Muscle layer of duodenum (tissue), 2 donors: Measurements from ENCODE around the gene TARBP1.

Experiments used
- H3K27ac ChIP-seq: one replicate; pipeline ENCODE4 v1.7.0; 2013; ENCODE audit warnings: mild to moderate bottlenecking, low read length
- H3K27me3 ChIP-seq: one replicate; pipeline ENCODE4 v1.7.0; 2013; ENCODE audit warnings: low read depth, mild to moderate bottlenecking, control low read depth, low read length
- H3K36me3 ChIP-seq, 2 donors: one replicate each; pipeline ENCODE4 v1.7.0; 2013; ENCODE audit warnings: low read length in 2 of 2, control low read depth in 1 of 2, mild to moderate bottlenecking in 1 of 2; ENCODE audit not compliant: insufficient read depth in 2 of 2, control insufficient read depth in 1 of 2
- H3K4me1 ChIP-seq, 2 donors: one replicate each; pipeline ENCODE4 v1.7.0; 2013; ENCODE audit warnings: low read length in 2 of 2, mild to moderate bottlenecking in 2 of 2, control low read depth in 1 of 2, moderate library complexity in 1 of 2; ENCODE audit not compliant: insufficient read depth in 2 of 2, control insufficient read depth in 1 of 2
- H3K4me3 ChIP-seq, 2 donors: one replicate each; pipeline ENCODE4 v1.7.0; 2013; ENCODE audit warnings: low read length in 2 of 2, low read depth in 1 of 2, mild to moderate bottlenecking in 1 of 2
- H3K9me3 ChIP-seq, 2 donors: one replicate each; pipeline ENCODE4 v1.7.0; 2013; ENCODE audit warnings: low read length in 2 of 2, control low read depth in 1 of 2, mild to moderate bottlenecking in 1 of 2; ENCODE audit not compliant: control insufficient read depth in 1 of 2
- donor health status: healthy.

TARBP1 gene

DNA sequence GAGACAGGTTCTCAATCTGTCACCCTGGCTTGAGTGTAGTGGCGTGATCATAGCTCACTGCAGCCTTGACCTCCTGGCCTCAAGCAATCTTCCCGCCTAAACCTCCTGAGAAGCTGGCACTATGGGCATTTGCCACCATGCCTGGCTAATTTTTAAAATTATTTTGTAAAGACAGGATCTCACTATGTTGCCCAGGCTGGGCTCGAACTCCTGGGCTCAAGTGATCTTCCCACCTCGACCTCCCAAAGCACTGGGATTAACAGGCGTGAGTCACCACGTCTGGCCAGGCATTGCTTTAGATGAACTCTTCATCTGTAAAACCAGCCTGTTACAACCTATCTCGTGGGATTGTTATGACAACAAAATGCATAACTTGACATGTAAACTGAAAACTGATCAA is 103.3 kb downstream of the TARBP1 start:
- Histone ChIP-seq H3K27ac (no peak overlapping the region), H3K9me3 (no peaks in the 10 kb centered on the region), H3K4me3 (no peak overlapping the region), H3K4me1 (peaks cover 6 to 21% of the 10 kb centered on the region in 2 donors), H3K36me3 (peaks cover 19 to 36% of the 10 kb centered on the region in 2 donors), H3K27me3 (no peaks in the 10 kb centered on the region)

DNA sequence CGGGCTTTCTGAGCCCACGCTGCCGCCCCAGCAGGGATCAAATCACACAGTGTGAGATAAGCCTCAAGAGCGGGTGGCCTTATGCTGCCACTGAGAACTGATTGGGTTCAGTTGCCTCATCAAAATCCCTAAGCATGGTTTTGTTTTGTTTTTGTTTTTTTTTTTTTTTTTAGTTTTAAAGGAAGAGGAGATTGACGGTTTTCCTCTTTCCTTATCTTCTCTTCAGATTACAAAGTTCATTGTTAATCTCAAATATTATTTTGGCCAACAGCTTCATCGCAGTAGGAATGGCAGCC is 105.1 kb downstream of the TARBP1 start:
- Histone ChIP-seq H3K4me3 (peak overlapping the region; percentile 87 to 95), H3K9me3 (no peaks in the 10 kb centered on the region), H3K27ac (peak overlapping the region; percentile 97)

GRCh38 chr1:234373064-234373958 is 105.7 kb downstream of the TARBP1 start, which contains the start of gene COA6:
COA6 (plus strand) TSS chr1:234373456; CDS start chr1:234373467, 11 bp downstream.
- Histone ChIP-seq H3K27me3 (no peaks in the 10 kb centered on the region), H3K36me3 (peaks cover 19 to 24% of the 10 kb centered on the region in 2 donors), H3K9me3 (no peaks in the 10 kb centered on the region), H3K4me3 (peak within 1 kb of the TSS; percentile 87 to 95), H3K4me1 (peaks cover 6 to 21% of the 10 kb centered on the region in 2 donors), H3K27ac (peak within 1 kb of the TSS; percentile 97)

More for the DNA sequence above, 105.1 kb downstream of the TARBP1 start:
- Histone ChIP-seq H3K36me3 (peaks cover 19 to 24% of the 10 kb centered on the region in 2 donors), H3K27me3 (no peaks in the 10 kb centered on the region), H3K4me1 (peaks cover 6 to 21% of the 10 kb centered on the region in 2 donors)

DNA sequence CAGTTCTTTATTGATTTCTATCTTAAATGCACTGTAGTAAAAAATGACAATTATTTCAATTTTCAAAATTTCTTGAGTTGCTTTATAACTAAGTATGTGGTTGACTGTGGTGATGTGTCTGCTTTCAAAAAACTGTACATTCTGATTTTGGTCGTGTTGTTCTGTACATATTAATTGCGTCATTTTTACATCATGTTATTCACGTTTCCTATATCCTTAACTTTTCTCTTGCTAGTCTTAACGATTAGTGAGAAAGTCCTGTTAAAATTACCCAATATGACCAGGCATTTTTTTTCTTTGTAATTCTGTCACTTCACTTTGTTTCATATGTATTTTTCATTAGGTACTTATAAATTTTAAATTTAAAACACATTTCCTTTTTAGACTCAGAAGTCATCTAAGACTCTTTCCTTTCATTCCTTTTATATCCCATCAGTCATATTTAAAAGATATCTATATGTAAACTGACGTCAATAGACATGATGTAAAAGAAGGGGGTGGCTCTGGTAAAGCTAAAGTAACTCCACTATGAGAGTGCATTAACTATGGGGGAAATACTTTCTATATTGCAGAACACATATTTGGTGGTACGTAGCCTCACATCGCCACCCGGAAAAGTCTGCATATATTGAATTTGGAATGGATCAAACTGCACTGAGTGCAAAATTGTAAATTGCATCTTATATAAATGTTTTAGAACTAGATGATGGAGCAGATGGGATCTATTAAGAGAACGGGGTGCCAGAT is 106.8 kb downstream of the TARBP1 start:
- Histone ChIP-seq H3K4me1 (peaks cover 6 to 21% of the 10 kb centered on the region in 2 donors), H3K27me3 (no peaks in the 10 kb centered on the region), H3K36me3 (peaks cover 9 to 15% of the 10 kb centered on the region in 2 donors), H3K4me3 (peak overlapping the region; percentile 87 to 95), H3K9me3 (no peaks in the 10 kb centered on the region), H3K27ac (peak overlapping the region; percentile 97)

- Histone ChIP-seq H3K4me1 (peaks cover 6 to 21% of the 10 kb centered on the region in 2 donors), H3K27ac (no peak overlapping the region), H3K9me3 (no peaks in the 10 kb centered on the region), H3K36me3 (peaks cover 5 to 11% of the 10 kb centered on the region in 2 donors), H3K27me3 (no peaks in the 10 kb centered on the region), H3K4me3 (no peak overlapping the region)
Measured at GRCh38 chr1:234371414-234371813, 107.6 kb downstream of the TARBP1 start.

DNA sequence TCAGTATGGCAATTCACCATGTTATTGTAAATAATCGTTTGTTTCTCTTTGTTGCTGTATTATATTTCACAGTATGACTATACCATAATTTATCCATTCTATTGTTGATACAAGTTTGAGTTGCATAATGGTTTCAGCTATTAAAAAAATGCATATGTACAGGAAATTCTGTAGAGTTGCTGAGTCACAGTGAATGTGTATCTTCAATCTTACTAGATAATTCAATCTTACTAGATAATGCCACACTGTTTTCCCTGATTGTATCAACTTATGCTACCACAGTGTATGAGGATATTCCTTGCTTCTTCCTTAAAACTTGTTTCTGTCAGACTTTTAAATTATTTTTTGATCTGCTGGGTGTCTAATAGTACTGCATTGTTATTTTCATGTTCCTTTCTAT is 109.2 kb downstream of the TARBP1 start:
- H3K9me3 ChIP-seq, result no peaks in the 10 kb centered on the region
- peaks cover 6 to 15% of the 10 kb centered on the region in 2 donors for H3K4me1 ChIP-seq
- H3K27me3 ChIP-seq, result no peaks in the 10 kb centered on the region
- H3K36me3 ChIP-seq, result peaks cover 0 to 3% of the 10 kb centered on the region in 2 donors
- H3K4me3 ChIP-seq, result no peak overlapping the region
- H3K27ac ChIP-seq, result no peak overlapping the region

DNA sequence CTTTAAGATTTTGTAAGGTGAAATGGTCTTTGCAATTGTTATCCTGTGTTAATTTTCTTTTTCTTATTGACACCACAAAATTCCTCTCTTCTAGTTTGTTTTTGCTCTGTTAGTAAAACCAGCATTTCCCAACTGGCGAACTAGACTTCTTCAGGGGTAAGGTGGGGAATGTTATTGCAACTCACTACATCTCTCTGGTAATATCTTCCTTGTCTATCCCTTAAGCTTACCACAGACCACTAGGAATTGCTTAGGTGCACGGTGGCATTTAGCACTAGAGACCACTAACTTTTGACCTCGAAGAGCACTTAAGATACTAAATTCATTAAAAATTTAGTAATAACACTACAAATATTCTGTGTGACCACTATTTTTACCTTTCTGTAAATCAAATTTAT is 109.9 kb downstream of the TARBP1 start:
- H3K27ac ChIP-seq, result no peak overlapping the region
- peaks cover 0 to 7% of the 10 kb centered on the region in 2 donors for H3K4me1 ChIP-seq
- peaks cover 0 to 3% of the 10 kb centered on the region in 2 donors for H3K36me3 ChIP-seq
- no peak overlapping the region for H3K4me3 ChIP-seq
- H3K27me3 ChIP-seq, result no peaks in the 10 kb centered on the region
- no peaks in the 10 kb centered on the region for H3K9me3 ChIP-seq

GRCh38 chr1:234368320-234369032 is 110.5 kb downstream of the TARBP1 start:
- Histone ChIP-seq H3K4me1 (peaks cover 0 to 6% of the 10 kb centered on the region in 2 donors), H3K27ac (no peak overlapping the region), H3K4me3 (no peak overlapping the region), H3K9me3 (no peaks in the 10 kb centered on the region), H3K27me3 (no peaks in the 10 kb centered on the region), H3K36me3 (peaks cover 0 to 3% of the 10 kb centered on the region in 2 donors)

DNA sequence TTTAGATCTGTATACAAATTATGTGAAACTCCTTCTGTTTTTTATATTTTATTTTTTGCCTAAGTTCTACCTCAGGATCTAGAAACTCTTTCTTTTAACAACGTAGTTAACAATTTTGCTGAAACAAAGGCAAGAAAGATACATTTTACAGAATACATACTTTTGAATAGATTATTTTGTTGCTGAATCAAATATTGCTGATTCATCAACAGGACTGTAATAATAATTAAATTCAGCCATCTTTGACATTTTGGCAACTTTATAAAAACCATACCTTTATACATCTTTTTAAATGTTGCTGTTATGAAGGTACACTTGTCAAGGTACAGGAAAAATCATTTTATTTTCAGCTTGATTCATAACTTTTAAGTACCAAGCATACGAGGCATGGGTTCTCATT is 116.4 kb downstream of the TARBP1 start:
- Histone ChIP-seq H3K4me3 (no peak overlapping the region), H3K27me3 (no peaks in the 10 kb centered on the region), H3K4me1 (no peaks in the 10 kb centered on the region), H3K9me3 (no peaks in the 10 kb centered on the region), H3K27ac (no peak overlapping the region), H3K36me3 (no peaks in the 10 kb centered on the region)

DNA sequence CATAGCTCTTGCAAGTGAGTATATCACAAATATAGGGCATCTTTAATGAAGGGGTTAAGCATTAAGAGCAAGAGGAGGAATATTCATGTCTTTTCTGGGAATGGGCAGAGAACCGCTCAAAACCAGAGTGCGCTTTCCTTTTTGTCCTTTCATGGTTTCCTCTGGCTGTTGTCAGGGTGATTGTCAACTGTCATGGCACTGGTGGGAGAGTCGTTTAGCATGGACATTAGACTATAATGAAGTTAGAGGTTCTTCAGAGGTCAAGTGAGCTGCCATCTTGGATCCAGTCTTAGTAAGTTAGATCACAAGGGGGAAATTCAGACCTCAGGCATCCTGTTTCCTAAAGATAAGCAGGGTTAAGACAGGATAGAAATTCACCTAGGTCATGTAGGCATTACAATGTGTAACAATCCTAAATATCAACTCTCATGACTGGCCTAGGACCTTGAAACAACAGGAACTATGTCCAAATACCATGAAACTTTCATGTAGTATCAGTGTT is 117.8 kb downstream of the TARBP1 start:
- Histone ChIP-seq H3K9me3 (no peaks in the 10 kb centered on the region), H3K4me3 (no peak overlapping the region), H3K27ac (no peak overlapping the region), H3K27me3 (no peaks in the 10 kb centered on the region), H3K4me1 (no peaks in the 10 kb centered on the region), H3K36me3 (no peaks in the 10 kb centered on the region)

- Histone ChIP-seq H3K4me1 (no peaks in the 10 kb centered on the region), H3K27me3 (no peaks in the 10 kb centered on the region), H3K4me3 (no peak overlapping the region), H3K9me3 (no peaks in the 10 kb centered on the region), H3K27ac (no peak overlapping the region), H3K36me3 (no peaks in the 10 kb centered on the region)
Measured at GRCh38 chr1:234357831-234358230, 121.1 kb downstream of the TARBP1 start.
